WTC11 (cell line): ENCODE data around the gene ZSWIM9. TPM values are rescaled to one million over a fixed set of nuclear protein-coding genes. Genes with fewer than 3 reads are reported as not detected.

Experiments used
- ATAC-seq: fragments of 200-7000 bp; cut with Tn5 transposase; 2 replicates; pipeline ENCODE4 v1.10.0; 2021; ENCODE audit warnings: mild to moderate bottlenecking, moderate library complexity
- CTCF ChIA-PET: fragments of 300-600 bp; sonication (Branson Sonifier 250); formaldehyde crosslinking; loops from one replicate; lab custom pipeline; 2021; ENCODE audit warnings: antibody characterized with exemption; lab: Charles Lee
- POLR2A ChIA-PET: fragments of 350-600 bp; sonication (Branson Sonifier 250); formaldehyde crosslinking; loops from one replicate; lab custom pipeline; 2021; ENCODE audit warnings: antibody characterized with exemption; lab: Charles Lee
- DNase-seq: peaks from one replicate; pipeline ENCODE4 v3.0.0; 2021; ENCODE audit warnings: low spot score
- H3K27ac Mint-ChIP-seq: 2 replicates; pipeline ENCODE4 v1.8.0; 2021; ENCODE audit warnings: mixed read lengths
- H3K27me3 Mint-ChIP-seq: 2 replicates; pipeline ENCODE4 v1.8.0; 2021; ENCODE audit warnings: low read depth, mild to moderate bottlenecking, moderate library complexity, mixed read lengths
- H3K36me3 Mint-ChIP-seq: 2 replicates; pipeline ENCODE4 v1.8.0; 2021; ENCODE audit warnings: mixed read lengths
- H3K4me1 Mint-ChIP-seq: 2 replicates; pipeline ENCODE4 v1.8.0; 2022; ENCODE audit warnings: mixed read lengths
- H3K4me3 Mint-ChIP-seq: 2 replicates; pipeline ENCODE4 v1.8.0; 2021; ENCODE audit warnings: mild to moderate bottlenecking, moderate library complexity, mixed read lengths
- H3K9me3 Mint-ChIP-seq: 2 replicates; pipeline ENCODE4 v1.8.0; 2021; ENCODE audit warnings: mixed read lengths
- ARID4B ChIP-seq: sonication (generic); formaldehyde crosslinking; IDR thresholded peaks from 2 replicates; pipeline ENCODE4 v1.8.0; 2023; ENCODE audit warnings: missing genetic modification reagents, mild to moderate bottlenecking, borderline replicate concordance
- ATF3 ChIP-seq: sonication (generic); formaldehyde crosslinking; conservative IDR thresholded peaks from 2 replicates; pipeline ENCODE4 v1.8.1; 2022; ENCODE audit warnings: mild to moderate bottlenecking, missing genetic modification reagents
- CREB1 ChIP-seq: sonication (generic); formaldehyde crosslinking; IDR thresholded peaks from 2 replicates; pipeline ENCODE4 v1.8.0; 2023; ENCODE audit warnings: mild to moderate bottlenecking, missing genetic modification reagents
- FOXK1 ChIP-seq: sonication (generic); formaldehyde crosslinking; IDR thresholded peaks from 2 replicates; pipeline ENCODE4 v1.8.0; 2022; ENCODE audit warnings: mild to moderate bottlenecking, moderate library complexity, missing genetic modification reagents
- HMGA2 ChIP-seq: fragments of 250-450 bp; sonication (Bioruptor Pico); IDR thresholded peaks from 2 replicates; pipeline ENCODE4 v1.4.0; 2021; ENCODE audit warnings: mild to moderate bottlenecking, moderate library complexity
- IRF1 ChIP-seq: sonication (generic); formaldehyde crosslinking; IDR thresholded peaks from 2 replicates; pipeline ENCODE4 v1.8.0; 2023; ENCODE audit warnings: missing genetic modification reagents
- KAT7 ChIP-seq: sonication (generic); formaldehyde crosslinking; IDR thresholded peaks from 2 replicates; pipeline ENCODE4 v1.8.1; 2023; ENCODE audit warnings: missing genetic modification reagents, mild to moderate bottlenecking, borderline replicate concordance
- MYBL2 ChIP-seq: sonication (generic); formaldehyde crosslinking; IDR thresholded peaks from 2 replicates; pipeline ENCODE4 v1.8.1; 2023; ENCODE audit warnings: mild to moderate bottlenecking, moderate library complexity, missing genetic modification reagents
- NR2C2 ChIP-seq: sonication (generic); formaldehyde crosslinking; IDR thresholded peaks from 2 replicates; pipeline ENCODE4 v1.8.0; 2022; ENCODE audit warnings: mild to moderate bottlenecking, missing genetic modification reagents
- SMAD3 ChIP-seq: sonication (generic); formaldehyde crosslinking; IDR thresholded peaks from 2 replicates; pipeline ENCODE4 v1.8.0; 2022; ENCODE audit warnings: missing genetic modification reagents, mild to moderate bottlenecking, borderline replicate concordance
- TEAD1 ChIP-seq: sonication (generic); formaldehyde crosslinking; IDR thresholded peaks from 2 replicates; pipeline ENCODE4 v1.8.0; 2022; ENCODE audit warnings: mild to moderate bottlenecking, missing genetic modification reagents
- TP53 ChIP-seq: sonication (generic); formaldehyde crosslinking; IDR thresholded peaks from 2 replicates; pipeline ENCODE4 v1.8.1; 2023; ENCODE audit warnings: mild to moderate bottlenecking, missing genetic modification reagents
- ZNF232 ChIP-seq: sonication (generic); formaldehyde crosslinking; IDR thresholded peaks from 2 replicates; pipeline ENCODE4 v1.8.0; 2022; ENCODE audit warnings: mild to moderate bottlenecking, missing genetic modification reagents
- ZNF263 ChIP-seq: sonication (generic); formaldehyde crosslinking; IDR thresholded peaks from 2 replicates; pipeline ENCODE4 v1.8.1; 2022; ENCODE audit warnings: low read depth, mild to moderate bottlenecking, moderate library complexity, missing genetic modification reagents
- ZNF423 ChIP-seq: fragments of 250-450 bp; sonication (Bioruptor Pico); IDR thresholded peaks from 2 replicates; pipeline ENCODE4 v2.1.2; 2022; ENCODE audit warnings: mild to moderate bottlenecking, moderate library complexity
- ZNF512 ChIP-seq: sonication (generic); formaldehyde crosslinking; IDR thresholded peaks from 2 replicates; pipeline ENCODE4 v1.8.1; 2022; ENCODE audit warnings: missing genetic modification reagents, borderline replicate concordance
- total RNA-seq: library from RNA; stranded (reverse); gene quantifications from 3 replicates; pipeline ENCODE4 v1.2.3, GENCODE V29; 2021
- TF ChIP-seq, protein P1 (sequence below): sonication (generic); formaldehyde crosslinking; IDR thresholded peaks from 2 replicates; pipeline ENCODE4 v1.8.1; 2022; ENCODE audit warnings: low read depth, missing genetic modification reagents, borderline replicate concordance
- TF ChIP-seq, protein P2 (sequence below): fragments of 250-450 bp; sonication (Bioruptor Pico); IDR thresholded peaks from 2 replicates; pipeline ENCODE4 v1.8.0; 2021; ENCODE audit warnings: mild to moderate bottlenecking
- TF ChIP-seq, protein P3 (sequence below): sonication (generic); formaldehyde crosslinking; IDR thresholded peaks from 2 replicates; pipeline ENCODE4 v1.8.1; 2023; ENCODE audit warnings: mild to moderate bottlenecking, missing genetic modification reagents, moderate library complexity

The ZSWIM9 gene
- total RNA-seq, 1 experiment from 2014 or later, result 12.8 TPM

GRCh38 chr19:48122421-48122820 lies 48.1 kb upstream of the ZSWIM9 start:
- ATAC-seq (no peak), DNase-seq (no peak)
- TF ChIP-seq NR2C2, result no peak
- no peak for TF ChIP-seq FOXK1 (CRISPR knock-in tag)
- no peak for TF ChIP-seq HMGA2
- TF ChIP-seq IRF1 (CRISPR knock-in tag), result no peak
- TF ChIP-seq MYBL2 (CRISPR knock-in tag), result no peak
- TF ChIP-seq ZNF232, result no peak
- TF ChIP-seq, protein P1, sequence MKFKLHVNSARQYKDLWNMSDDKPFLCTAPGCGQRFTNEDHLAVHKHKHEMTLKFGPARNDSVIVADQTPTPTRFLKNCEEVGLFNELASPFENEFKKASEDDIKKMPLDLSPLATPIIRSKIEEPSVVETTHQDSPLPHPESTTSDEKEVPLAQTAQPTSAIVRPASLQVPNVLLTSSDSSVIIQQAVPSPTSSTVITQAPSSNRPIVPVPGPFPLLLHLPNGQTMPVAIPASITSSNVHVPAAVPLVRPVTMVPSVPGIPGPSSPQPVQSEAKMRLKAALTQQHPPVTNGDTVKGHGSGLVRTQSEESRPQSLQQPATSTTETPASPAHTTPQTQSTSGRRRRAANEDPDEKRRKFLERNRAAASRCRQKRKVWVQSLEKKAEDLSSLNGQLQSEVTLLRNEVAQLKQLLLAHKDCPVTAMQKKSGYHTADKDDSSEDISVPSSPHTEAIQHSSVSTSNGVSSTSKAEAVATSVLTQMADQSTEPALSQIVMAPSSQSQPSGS, result no peak
- TF ChIP-seq ZNF423 (CRISPR knock-in tag), result no peak
- no peak for TF ChIP-seq SMAD3 (CRISPR knock-in tag)
- TF ChIP-seq, protein P2, sequence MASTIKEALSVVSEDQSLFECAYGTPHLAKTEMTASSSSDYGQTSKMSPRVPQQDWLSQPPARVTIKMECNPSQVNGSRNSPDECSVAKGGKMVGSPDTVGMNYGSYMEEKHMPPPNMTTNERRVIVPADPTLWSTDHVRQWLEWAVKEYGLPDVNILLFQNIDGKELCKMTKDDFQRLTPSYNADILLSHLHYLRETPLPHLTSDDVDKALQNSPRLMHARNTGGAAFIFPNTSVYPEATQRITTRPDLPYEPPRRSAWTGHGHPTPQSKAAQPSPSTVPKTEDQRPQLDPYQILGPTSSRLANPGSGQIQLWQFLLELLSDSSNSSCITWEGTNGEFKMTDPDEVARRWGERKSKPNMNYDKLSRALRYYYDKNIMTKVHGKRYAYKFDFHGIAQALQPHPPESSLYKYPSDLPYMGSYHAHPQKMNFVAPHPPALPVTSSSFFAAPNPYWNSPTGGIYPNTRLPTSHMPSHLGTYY (CRISPR knock-in tag), result no peak
- no peak for TF ChIP-seq CREB1 (CRISPR knock-in tag)
- TF ChIP-seq KAT7 (CRISPR knock-in tag), result no peak
- TF ChIP-seq ARID4B (CRISPR knock-in tag), result no peak
- no peak for TF ChIP-seq ZNF263 (CRISPR knock-in tag)
- no peak for TF ChIP-seq TP53 (CRISPR knock-in tag)
- TF ChIP-seq, protein P3, sequence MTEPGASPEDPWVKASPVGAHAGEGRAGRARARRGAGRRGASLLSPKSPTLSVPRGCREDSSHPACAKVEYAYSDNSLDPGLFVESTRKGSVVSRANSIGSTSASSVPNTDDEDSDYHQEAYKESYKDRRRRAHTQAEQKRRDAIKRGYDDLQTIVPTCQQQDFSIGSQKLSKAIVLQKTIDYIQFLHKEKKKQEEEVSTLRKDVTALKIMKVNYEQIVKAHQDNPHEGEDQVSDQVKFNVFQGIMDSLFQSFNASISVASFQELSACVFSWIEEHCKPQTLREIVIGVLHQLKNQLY (CRISPR knock-in tag), result no peak
- no peak for TF ChIP-seq ATF3
- no peak for TF ChIP-seq ZNF512
- TF ChIP-seq TEAD1 (CRISPR knock-in tag), result no peak
- Mint-ChIP-seq H3K9me3 (no peaks in the 10 kb centered on the region), H3K4me1 (no peaks in the 10 kb centered on the region), H3K27ac (peak overlapping the region; percentile 32; the same call in 1 of the 2 replicates), H3K27me3 (no peaks in the 10 kb centered on the region), H3K4me3 (no peak overlapping the region), H3K36me3 (peaks cover 69% of the 10 kb centered on the region)
- ChIA-PET POLR2A (no interaction called here), CTCF (no interaction called here)
